Epithelial cell of esophagus (primary cell): Measurements from ENCODE around the gene SMCO2.
A peak's percentile ranks its signal among the peaks of the same experiment; 100 is the strongest.

Source experiments
- DNase-seq: peaks from one replicate; pipeline ENCODE4 v3.0.0; 2010; ENCODE audit warnings: low read depth
- H3K4me3 ChIP-seq: 2 replicates; pipeline ENCODE4 v1.5.1; 2011; ENCODE audit warnings: mild to moderate bottlenecking, low read length, control low read depth
- TF ChIP-seq, protein P1 (sequence below): IDR thresholded peaks from 2 replicates; pipeline ENCODE4 v1.5.1; 2011; ENCODE audit warnings: low read depth, mild to moderate bottlenecking, low read length, control low read depth, inconsistent platforms; ENCODE audit not compliant: insufficient read depth; ENCODE audit errors: missing control alignments

Gene SMCO2

DNA sequence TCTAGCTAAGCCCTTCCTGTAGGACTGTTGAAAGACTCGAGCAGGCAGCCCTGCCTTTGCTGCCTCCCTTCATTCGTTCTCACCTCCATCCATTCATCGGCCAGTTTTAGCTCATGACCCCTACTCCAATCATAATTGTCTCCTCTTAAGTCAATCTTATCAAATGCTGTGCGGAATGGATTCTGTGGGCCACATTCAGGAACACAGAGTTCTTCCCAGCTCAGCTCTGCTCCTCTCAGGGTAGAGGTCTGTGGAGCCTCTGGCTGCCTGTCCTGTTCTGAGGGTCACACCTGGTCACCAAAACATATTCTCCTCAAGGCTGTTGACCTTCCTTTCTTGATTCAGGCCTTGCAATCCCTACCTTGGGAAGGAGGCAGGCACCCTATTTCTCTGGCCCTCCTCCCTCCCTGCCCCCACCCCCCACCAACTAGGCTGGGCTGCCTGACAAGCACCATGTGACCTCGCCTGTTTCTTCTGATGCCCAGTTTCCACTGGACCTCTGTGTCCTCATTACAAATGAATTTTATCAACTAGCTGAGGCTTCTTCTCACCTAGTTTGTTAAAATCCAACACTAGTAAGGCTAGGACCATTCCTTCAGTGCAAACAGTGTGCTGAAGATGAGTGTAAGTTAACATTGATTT lies 3.5 kb downstream of the SMCO2 start:
- DNase-seq: no peak
- TF ChIP-seq, protein P1, sequence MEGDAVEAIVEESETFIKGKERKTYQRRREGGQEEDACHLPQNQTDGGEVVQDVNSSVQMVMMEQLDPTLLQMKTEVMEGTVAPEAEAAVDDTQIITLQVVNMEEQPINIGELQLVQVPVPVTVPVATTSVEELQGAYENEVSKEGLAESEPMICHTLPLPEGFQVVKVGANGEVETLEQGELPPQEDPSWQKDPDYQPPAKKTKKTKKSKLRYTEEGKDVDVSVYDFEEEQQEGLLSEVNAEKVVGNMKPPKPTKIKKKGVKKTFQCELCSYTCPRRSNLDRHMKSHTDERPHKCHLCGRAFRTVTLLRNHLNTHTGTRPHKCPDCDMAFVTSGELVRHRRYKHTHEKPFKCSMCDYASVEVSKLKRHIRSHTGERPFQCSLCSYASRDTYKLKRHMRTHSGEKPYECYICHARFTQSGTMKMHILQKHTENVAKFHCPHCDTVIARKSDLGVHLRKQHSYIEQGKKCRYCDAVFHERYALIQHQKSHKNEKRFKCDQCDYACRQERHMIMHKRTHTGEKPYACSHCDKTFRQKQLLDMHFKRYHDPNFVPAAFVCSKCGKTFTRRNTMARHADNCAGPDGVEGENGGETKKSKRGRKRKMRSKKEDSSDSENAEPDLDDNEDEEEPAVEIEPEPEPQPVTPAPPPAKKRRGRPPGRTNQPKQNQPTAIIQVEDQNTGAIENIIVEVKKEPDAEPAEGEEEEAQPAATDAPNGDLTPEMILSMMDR: no peak
- H3K4me3 ChIP-seq: no peak overlapping the region

DNA sequence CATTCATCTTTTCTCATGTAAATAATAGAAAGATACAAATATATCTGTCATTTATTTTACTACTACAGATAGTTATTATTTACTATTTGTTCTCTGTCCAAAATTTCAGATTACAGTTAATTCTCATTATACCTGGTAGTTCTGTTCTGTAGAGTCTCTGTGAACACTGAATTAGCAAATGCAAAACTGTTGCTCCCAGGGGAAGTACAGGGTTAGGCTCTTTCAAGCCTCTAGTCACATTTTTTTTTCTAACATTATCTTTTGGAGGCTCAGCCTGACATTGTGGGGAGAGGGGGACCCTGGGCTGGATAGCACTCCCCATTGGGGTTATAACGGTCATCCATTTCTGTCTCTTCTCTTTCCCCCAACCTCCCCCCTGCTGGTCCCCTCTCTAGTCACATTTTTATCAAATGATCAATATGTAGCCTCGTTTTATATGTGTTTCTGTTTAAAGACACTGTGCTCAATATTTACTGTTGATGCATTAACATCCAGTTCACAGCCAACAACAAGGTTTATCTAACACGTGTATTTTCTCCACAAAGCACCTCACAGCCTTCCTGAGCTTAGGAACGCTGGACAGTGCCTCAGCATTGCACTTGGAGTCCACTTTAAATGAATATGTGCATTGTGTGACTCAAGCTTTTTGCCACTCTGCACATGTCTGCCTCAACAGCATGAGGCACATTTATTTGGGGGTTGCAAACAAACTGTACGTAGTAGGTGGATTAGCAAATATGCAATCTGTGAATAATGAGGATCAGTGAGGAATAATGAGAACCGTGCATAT lies 4.7 kb downstream of the SMCO2 start:
- DNase-seq: no peak
- TF ChIP-seq, protein P1: no peak
- no peak overlapping the region for H3K4me3 ChIP-seq

- no peak for DNase-seq
- no peak overlapping the region for H3K4me3 ChIP-seq
- TF ChIP-seq, protein P1: no peak
Observed at GRCh38 chr12:27453421-27453820, 6.9 kb downstream of the SMCO2 start.

GRCh38 chr12:27455589-27455988 lies 9.1 kb downstream of the SMCO2 start:
- DNase-seq: no peak
- TF ChIP-seq, protein P1: no peak
- no peak overlapping the region for H3K4me3 ChIP-seq

GRCh38 chr12:27456618-27457017 lies 10.1 kb downstream of the SMCO2 start:
- H3K4me3 ChIP-seq: no peak overlapping the region
- TF ChIP-seq, protein P1: no peak
- no peak for DNase-seq

DNA sequence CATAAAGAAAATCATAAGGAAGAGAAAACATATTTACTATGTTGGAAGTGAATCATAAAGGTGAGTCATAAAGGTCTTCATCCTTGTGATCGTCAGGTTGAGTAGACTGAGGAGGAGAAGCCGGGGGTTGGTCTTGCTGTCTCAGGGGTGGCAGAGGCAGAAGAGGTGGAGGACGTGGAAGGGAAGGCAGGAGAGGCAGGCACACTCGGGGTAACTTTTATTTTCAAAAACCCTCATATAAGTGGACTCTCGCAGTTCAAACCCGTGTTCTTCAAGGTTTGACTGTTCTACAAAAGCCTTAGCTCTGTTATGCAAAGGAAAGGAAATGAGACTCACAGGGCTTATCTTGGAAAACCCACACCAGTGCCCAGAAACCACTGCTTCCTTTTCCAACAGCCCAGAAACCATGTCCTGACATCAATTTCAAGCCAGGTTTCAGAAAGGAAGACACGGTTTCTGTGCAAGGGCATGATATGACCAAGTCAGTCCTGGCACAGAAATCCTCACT lies 14.0 kb downstream of the SMCO2 start:
- TF ChIP-seq, protein P1: no peak
- DNase-seq: peak; percentile 70
- H3K4me3 ChIP-seq: no peak overlapping the region
